Epithelial cell of esophagus (primary cell): ENCODE measurements around the gene CD27.
"Not testable (repeated sequence)": the region's sequence is repeated elsewhere in the genome, so short reads cannot be mapped to it uniquely, and the experiment has no call there.

Experiments
- DNase-seq: peaks from one replicate; pipeline ENCODE4 v3.0.0; 2010; ENCODE audit warnings: low read depth
- H3K4me3 ChIP-seq: 2 replicates; pipeline ENCODE4 v1.5.1; 2011; ENCODE audit warnings: mild to moderate bottlenecking, low read length, control low read depth
- TF ChIP-seq, protein P1 (sequence below): IDR thresholded peaks from 2 replicates; pipeline ENCODE4 v1.5.1; 2011; ENCODE audit warnings: low read depth, mild to moderate bottlenecking, low read length, control low read depth, inconsistent platforms; ENCODE audit not compliant: insufficient read depth; ENCODE audit errors: missing control alignments

CD27 gene

DNA sequence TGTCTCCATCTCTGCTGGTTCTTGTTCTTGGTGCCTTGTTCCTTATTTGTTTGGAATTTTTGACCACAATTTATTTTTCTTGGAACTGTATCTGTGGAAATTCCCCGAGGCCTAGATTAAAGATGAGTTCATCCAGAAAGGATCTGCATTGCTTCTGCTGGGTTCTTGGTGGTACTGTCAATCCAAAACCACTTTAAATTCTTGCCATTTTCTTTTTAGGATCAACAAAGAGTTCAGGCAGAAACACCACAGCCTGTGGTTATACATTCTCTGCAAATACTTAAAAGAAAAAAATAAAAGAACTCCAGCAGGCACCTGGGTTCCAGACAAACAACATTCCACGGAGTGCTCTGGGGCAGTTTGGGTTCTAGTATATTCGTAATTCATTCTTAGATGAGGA, 31.7 kb downstream of the CD27 start:
- TF ChIP-seq, protein P1, sequence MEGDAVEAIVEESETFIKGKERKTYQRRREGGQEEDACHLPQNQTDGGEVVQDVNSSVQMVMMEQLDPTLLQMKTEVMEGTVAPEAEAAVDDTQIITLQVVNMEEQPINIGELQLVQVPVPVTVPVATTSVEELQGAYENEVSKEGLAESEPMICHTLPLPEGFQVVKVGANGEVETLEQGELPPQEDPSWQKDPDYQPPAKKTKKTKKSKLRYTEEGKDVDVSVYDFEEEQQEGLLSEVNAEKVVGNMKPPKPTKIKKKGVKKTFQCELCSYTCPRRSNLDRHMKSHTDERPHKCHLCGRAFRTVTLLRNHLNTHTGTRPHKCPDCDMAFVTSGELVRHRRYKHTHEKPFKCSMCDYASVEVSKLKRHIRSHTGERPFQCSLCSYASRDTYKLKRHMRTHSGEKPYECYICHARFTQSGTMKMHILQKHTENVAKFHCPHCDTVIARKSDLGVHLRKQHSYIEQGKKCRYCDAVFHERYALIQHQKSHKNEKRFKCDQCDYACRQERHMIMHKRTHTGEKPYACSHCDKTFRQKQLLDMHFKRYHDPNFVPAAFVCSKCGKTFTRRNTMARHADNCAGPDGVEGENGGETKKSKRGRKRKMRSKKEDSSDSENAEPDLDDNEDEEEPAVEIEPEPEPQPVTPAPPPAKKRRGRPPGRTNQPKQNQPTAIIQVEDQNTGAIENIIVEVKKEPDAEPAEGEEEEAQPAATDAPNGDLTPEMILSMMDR, result no peak

DNA sequence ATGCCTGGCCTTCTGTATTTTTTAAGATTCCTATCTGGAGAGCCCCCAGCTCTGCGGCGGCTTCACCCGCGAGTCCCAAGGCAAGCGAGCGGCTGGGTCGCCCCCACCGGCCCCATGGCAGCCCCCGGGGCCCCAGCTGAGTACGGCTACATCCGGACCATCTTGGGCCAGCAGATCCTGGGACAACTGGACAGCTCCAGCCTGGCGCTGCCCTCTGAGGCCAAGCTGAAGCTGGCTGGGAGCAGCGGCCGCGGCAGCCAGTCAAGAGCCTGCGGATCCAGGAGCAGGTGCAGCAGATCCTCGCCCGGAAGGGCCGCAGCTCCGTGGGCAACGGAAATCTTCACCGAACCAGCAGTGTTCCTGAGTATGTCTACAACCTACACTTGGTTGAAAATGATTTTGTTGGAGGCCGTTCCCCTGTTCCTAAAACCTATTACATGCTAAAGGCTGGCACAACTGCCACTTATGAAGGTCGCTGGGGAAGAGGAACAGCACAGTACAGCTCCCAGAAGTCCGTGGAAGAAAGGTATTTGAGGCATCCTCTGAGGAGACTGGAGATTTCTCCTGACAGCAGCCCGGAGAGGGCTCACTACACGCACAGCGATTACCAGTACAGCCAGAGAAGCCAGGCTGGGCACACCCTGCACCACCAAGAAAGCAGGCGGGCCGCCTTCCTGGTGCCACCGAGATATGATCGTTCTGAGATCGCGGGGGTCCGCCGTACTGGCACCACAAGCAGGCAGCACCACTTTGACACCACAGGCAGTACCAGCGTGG, 33.0 kb downstream of the CD27 start:
- not testable (repeated sequence) for H3K4me3 ChIP-seq, DNase-seq

More for the DNA sequence above, 31.7 kb downstream of the CD27 start:
- no peak for DNase-seq
- no peak overlapping the region for H3K4me3 ChIP-seq

DNA sequence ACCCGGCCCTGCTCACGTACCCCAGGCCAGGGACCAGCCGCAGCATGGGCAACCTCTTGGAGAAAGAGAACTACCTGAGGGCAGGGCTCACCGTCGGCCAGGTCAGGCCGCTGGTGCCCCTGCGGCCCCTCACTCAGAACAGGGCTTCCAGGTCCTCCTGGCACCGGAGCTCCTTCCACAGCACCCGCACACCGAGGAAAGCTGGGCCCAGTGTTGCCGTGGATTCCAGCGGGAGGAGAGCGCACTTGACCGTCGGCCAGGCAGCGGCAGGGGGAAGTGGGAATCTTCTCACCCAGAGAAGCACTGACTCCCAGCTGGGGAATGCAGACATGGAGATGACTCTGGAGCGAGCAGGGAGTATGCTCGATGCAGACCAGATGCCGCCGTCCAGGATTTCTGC, 33.7 kb downstream of the CD27 start:
- TF ChIP-seq, protein P1, result no peak
- DNase-seq, result no peak

DNA sequence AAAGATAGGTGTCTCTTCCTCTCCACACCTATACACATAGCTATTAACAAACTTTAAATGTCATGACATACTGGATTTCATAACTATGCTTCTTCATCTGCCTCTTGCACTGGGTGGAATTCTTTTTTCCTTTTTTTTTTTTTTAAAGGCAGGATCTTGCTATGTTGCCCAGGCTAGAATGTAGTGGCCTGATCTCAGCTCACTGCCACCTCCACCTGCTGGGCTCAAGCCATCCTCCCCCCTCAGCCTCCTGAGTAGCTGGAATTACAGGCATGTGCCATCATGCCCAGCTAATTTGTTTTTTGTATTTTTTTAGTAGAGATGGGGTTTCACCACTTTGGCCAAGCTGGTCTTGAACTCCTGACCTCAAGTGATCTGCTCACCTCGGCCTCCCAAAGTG, 43.5 kb downstream of the CD27 start:
- TF ChIP-seq, protein P1, result no peak
- no peak overlapping the region for H3K4me3 ChIP-seq
- no peak for DNase-seq

More for the DNA sequence above, 33.7 kb downstream of the CD27 start:
- H3K4me3 ChIP-seq, result no peak overlapping the region

DNA sequence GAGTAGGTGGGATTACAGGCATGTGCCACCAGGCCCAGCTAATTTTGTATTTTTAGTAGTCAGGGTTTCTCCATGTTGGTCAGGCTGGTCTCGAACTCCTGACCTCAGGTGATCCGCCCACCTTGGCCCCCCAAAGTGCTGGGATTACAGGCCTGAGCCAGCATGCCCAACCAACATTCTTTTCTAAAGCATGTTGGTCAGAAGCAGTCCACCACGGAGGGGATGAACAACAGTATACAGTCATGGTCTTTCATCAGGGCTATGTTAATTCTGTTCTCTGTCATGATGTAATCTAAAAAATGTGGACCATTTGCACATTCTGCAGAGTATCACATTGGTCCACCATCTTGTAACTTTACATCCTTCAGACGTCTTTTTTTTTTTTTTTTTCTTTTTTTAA, 44.7 kb downstream of the CD27 start:
- no peak for DNase-seq
- no peak overlapping the region for H3K4me3 ChIP-seq
- TF ChIP-seq, protein P1, result no peak

DNA sequence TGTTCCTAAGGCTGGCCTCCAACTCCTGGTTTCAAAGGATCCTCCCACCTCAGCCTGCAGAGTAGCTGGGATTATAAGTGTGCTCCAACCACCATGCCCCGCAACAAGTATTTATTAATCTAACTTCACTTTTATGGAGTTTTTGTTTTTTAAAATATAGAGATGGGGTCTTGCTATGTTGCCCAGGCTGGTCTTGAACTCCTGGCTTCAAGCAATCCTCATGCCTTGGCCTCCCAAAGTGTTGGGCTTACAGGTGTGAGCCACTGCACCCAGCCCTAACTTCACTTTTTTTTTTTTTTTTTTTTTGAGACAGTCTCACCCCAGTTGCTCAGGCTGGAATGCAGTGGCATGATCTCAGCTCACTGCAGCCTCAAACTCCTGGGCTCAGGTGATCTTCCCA, 45.9 kb downstream of the CD27 start:
- H3K4me3 ChIP-seq, result not testable (repeated sequence)

DNA sequence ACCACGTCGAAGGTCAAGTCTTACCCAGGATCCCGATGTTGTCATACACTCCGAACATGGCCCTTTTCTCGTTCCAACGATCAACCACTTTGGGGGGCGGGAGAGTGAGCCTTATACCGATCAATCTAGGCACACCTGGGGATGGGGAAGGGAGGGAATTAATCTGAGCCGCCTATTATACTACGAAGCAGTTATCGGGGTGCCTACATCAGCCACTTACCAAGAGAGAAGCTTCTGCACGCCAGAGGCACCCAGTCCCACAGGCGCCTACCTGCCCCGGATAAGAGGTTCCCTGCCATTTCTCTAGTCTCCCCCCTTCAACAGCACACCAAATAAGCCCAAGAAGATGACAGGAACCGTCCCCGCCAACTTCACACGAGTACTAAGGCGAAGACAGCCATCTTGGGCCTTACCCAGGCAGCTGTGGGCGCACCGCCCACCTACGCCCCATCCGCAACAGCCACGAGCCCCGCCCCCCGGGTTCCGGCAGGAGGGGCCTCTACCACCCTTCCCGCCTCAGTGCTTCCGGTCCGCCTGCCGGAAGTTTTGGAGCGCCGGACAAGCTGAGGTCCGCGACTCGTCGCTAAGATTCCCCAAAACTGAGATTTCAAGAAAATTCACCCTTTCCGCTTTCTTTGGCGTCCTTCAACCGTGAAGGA, 48.2 kb downstream of the CD27 start, which contains the start of gene MRPL51:
MRPL51 (minus strand) TSS at position 425 of the 659 bp plus-strand sequence; CDS start at position 299, 126 bp downstream.
- peak within 1 kb of the TSS; percentile 89 for H3K4me3 ChIP-seq
- TF ChIP-seq, protein P1, result no peak
- peak; percentile 97 for DNase-seq

More for the DNA sequence above, 45.9 kb downstream of the CD27 start:
- DNase-seq, result not testable (repeated sequence)
